Measurements from ENCODE around the gene OAS1.
"Not testable (repeated sequence)": the region's sequence is repeated elsewhere in the genome, so short reads cannot be mapped to it uniquely, and the experiment has no call there.

The OAS1 gene

DNA sequence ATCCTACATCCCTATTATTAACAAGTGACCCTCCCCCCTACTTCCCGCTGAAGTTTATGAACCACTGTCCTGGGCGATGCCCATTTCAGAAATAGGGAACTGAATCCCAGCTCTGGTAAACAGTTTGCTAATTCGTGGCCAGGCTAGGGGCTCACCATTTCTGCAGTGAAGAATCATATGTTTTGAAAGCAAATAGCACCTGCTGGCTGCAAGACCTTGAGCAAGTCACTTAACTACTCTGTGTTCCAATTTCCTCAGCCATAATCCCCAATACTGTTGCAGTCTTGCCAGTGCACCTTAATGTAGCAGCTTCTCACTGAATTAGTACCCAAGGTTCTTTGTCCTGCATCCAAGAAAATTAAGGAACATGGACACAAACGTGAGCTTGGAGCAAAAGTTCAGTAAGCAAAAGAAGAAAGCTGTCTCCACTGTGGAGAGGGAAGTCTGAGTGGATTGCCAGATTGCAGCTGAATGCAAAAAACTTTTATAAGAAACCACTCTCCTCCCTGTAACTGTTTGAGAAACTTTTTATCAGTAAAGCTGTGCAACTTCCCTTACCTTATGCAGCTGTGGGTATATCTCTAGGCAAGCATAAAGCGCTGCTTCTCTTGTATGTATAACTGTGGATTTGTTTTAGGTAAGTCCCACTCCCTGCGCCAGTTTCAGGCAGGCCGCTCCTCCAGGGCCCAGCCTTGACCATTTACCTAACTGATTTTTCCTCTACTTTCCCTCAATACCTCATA is 824 bp downstream of the OAS1 start:
- TF ChIP-seq, protein P1, sequence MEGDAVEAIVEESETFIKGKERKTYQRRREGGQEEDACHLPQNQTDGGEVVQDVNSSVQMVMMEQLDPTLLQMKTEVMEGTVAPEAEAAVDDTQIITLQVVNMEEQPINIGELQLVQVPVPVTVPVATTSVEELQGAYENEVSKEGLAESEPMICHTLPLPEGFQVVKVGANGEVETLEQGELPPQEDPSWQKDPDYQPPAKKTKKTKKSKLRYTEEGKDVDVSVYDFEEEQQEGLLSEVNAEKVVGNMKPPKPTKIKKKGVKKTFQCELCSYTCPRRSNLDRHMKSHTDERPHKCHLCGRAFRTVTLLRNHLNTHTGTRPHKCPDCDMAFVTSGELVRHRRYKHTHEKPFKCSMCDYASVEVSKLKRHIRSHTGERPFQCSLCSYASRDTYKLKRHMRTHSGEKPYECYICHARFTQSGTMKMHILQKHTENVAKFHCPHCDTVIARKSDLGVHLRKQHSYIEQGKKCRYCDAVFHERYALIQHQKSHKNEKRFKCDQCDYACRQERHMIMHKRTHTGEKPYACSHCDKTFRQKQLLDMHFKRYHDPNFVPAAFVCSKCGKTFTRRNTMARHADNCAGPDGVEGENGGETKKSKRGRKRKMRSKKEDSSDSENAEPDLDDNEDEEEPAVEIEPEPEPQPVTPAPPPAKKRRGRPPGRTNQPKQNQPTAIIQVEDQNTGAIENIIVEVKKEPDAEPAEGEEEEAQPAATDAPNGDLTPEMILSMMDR (IDR thresholded peaks at IDR 0.05; ENCODE audit: control insufficient read depth, extremely low read depth, insufficient read depth): no peak
- H3K4me3 ChIP-seq (ENCODE audit: low read depth, low read length): no peak overlapping the region
- no peak for DNase-seq (ENCODE audit: low read depth)

DNA sequence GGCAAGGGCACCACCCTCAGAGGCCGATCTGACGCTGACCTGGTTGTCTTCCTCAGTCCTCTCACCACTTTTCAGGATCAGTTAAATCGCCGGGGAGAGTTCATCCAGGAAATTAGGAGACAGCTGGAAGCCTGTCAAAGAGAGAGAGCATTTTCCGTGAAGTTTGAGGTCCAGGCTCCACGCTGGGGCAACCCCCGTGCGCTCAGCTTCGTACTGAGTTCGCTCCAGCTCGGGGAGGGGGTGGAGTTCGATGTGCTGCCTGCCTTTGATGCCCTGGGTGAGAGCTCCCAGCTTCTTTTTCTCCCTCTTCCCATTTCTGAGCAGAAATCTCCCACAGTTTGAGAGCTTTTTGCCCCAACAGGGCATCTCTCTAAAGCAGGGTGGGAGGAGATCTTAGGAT is 1.8 kb downstream of the OAS1 start:
- TF ChIP-seq, protein P1 (IDR thresholded peaks at IDR 0.05; ENCODE audit: control insufficient read depth, extremely low read depth, insufficient read depth): no peak

DNA sequence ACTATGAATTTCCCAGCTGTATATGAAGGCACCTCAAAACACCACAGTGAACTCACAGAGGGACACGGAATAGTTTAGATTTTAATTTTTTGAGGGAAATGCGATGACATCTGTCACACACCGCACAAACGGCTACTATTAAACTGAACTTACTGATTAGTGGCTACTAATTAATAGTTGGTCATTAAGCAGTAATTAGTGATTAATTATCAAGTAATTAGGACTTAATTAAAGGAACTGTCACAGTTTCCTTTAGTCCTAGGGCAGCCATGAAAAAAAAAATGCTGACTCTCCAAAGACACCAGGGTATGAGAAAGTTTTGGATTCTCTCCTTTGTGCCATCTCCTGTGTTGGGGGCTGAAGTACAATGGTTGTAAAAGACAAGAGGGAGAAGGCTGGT is 2.9 kb downstream of the OAS1 start:
- DNase-seq (ENCODE audit: low read depth): no peak
- TF ChIP-seq, protein P1 (IDR thresholded peaks at IDR 0.05; ENCODE audit: control insufficient read depth, extremely low read depth, insufficient read depth): no peak

More for the DNA sequence above, 1.8 kb downstream of the OAS1 start:
- no peak for DNase-seq (ENCODE audit: low read depth)
- H3K4me3 ChIP-seq (ENCODE audit: low read depth, low read length): no peak overlapping the region

DNA sequence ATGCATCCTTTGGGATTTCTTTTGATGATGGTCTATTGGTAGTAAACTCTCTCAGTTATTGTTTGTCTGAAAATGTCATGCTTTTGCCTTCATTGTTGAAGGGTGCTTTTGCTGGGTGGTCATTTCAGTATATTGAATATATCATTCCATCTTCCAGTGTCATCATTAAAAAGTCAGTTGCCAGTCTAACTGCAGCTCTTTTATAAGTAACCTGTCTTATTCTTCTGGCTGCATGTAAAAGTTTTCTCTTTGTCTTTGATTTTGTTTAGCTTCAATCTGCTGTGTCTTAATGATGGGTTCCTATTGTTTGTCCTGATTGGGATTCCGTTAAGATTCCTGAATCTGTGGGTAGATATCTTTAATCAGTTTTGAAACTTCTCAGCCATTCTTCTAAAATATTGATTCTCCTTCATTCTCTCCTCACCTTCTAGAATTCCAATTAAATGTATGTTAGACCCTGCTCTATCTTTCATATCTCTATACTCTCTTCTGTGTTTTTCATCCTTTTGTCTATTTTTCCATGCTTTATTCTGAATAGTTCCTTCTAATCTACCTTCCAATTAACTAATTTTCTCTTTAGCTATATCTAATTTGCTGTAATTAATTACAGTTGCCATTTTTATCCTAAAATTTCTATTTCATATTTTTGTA is 6.4 kb downstream of the OAS1 start:
- no peak overlapping the region for H3K4me3 ChIP-seq (ENCODE audit: low read depth, low read length)
- TF ChIP-seq, protein P1 (IDR thresholded peaks at IDR 0.05; ENCODE audit: control insufficient read depth, extremely low read depth, insufficient read depth): no peak
- no peak for DNase-seq (ENCODE audit: low read depth)

More for the DNA sequence above, 2.9 kb downstream of the OAS1 start:
- no peak overlapping the region for H3K4me3 ChIP-seq (ENCODE audit: low read depth, low read length)

DNA sequence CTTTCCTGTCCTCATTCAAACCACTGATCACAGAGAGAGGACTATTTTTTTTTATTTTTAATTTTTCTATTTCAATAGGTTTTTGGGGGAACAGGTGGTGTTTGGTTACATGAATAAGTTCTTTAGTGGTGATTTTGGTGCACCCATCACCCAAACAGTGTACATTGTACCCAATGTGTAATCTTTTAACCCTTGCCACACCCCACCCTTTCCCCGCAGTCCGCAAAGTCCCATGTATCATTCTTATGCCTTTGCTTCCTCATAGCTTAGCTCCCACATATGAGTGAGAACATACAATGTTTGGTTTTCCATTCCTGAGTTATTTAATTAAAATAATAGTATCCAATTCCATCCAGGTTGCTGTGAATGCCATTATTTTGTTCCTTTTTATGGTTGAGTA is 7.1 kb downstream of the OAS1 start:
- not testable (repeated sequence) for H3K4me3 ChIP-seq (ENCODE audit: low read depth, low read length); DNase-seq (ENCODE audit: low read depth)

DNA sequence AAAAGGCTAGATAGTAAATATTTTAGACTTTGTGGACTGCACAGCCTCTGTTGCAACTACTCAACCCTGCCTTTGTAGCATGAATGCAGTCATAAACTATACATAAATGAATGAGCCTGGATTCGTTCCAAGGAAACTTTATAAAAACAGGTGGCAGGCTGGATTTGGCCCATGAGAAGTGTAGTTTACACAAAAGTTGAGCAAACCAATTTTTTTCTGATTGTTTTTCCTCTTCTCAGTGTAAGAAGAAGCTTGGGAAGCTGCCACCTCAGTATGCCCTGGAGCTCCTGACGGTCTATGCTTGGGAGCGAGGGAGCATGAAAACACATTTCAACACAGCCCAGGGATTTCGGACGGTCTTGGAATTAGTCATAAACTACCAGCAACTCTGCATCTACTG is 9.5 kb downstream of the OAS1 start:
- peak; percentile 85 for DNase-seq (ENCODE audit: low read depth)
- H3K4me3 ChIP-seq (ENCODE audit: low read depth, low read length): no peak overlapping the region
- TF ChIP-seq, protein P1 (IDR thresholded peaks at IDR 0.05; ENCODE audit: control insufficient read depth, extremely low read depth, insufficient read depth): no peak

DNA sequence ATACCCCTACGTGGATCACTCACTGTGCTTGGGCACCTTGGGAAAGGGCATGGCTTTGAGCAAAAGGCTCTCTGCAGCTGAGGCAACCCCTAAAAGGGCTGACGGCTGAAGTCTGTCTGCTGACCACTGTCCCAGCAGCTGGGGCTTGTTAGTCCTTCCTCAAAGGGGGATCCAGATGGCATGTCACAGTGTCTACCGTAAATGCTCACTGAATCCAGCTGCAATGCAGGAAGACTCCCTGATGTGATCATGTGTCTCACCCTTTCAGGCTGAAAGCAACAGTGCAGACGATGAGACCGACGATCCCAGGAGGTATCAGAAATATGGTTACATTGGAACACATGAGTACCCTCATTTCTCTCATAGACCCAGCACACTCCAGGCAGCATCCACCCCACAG is 12.4 kb downstream of the OAS1 start:
- TF ChIP-seq, protein P1 (IDR thresholded peaks at IDR 0.05; ENCODE audit: control insufficient read depth, extremely low read depth, insufficient read depth): no peak
- no peak for DNase-seq (ENCODE audit: low read depth)
- H3K4me3 ChIP-seq (ENCODE audit: low read depth, low read length): no peak overlapping the region

All from LNCaP clone FGC (cell line).